CD4-positive, alpha-beta T cell treated with Interleukin-4 for 4 hours (primary cell): Measurements from ENCODE around the gene VPS16.
A peak's percentile ranks its signal among the peaks of the same experiment; 100 is the strongest.

Source experiments
- DNase-seq: peaks from one replicate; pipeline ENCODE4 v3.0.0-alpha.2; 2020

VPS16 gene

DNA sequence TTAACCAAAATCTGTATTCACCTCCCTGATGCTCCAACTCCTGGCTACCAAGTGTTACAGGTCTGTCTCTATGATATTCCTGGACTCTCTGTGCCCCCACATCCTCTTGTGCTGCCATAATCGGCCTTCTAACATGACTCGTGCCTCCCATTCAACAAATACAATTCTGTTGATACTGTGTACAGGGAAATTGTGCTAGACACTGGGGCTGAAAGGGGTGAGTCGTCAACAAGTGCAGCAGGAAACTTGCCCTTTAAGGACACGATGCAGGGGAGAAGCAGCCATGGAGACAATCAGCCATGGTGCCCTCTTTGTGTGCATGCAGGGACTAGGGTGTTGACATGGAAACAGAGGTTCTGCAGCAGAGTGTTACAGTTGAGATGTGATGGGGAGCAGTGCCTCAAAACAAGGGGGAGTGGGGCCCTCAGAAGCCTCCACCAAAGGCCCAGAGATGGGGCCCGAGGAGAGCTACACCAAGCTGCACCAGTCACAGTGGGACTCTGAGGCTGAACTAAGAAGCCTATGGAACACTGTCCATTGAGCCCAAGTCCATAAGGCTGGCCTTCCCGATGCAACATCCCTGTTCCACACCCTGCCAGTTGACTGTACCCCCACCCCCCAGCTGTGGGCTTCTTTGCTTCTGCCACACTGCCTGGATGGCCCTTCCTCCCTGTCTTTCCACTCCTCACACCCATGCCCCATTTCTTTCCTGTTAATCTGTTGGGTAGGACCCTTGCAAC, 3.2 kb upstream of the VPS16 start:
- DNase-seq, result no peak

GRCh38 chr20:2838170-2838797, 2.3 kb upstream of the VPS16 start:
- no peak for DNase-seq

GRCh38 chr20:2838847-2839671, 1.5 kb upstream of the VPS16 start:
- no peak for DNase-seq

DNA sequence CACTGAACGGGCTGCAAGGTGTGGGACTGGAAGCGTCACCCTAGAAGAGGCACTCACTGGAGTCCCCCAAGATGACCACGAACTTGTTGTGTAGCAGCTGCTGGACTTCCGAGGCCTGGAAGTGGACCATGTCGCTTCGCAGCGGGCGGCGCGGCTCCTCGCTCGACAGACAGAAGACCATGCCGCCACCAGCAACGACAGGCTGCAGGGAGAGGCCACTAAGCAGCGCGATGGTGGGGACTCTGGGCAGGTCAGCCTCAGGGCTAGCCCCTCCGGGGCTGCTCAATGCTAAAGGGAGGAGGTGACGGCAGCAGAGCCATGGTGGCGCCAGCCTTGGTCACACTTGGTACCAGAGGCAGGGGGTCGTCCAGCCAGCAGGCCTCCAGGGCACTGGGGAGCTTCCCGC, 810 bp upstream of the VPS16 start:
- DNase-seq, result no peak

DNA sequence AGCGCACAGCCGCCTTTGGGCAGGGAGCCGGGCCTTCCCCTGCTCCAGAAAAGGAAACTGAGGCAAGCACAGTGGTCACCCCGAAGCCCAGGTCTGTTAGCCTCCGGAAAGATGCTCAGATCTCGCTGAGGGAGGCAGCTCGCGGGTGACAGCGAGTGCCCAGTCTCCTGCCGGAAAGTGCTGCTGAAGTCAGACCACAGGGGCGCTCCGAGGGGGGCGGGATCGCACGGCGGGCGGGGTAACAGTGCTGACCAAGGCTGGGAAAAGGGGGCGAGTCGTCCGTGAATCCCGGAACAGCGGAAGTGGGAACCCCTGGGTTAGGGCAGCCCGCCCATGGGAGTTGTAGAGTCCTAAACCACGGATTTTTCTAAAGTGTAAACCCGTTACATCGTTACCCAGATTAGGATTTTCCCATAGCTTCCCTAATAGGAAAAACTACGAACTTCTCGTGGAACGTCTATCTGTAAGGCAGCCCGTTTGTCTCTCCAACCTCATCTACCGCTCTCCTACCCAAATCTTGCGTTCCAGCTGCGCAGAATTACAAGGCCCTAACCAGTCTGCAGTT, 504 bp downstream of the VPS16 start:
- DNase-seq, result peak; percentile 12

DNA sequence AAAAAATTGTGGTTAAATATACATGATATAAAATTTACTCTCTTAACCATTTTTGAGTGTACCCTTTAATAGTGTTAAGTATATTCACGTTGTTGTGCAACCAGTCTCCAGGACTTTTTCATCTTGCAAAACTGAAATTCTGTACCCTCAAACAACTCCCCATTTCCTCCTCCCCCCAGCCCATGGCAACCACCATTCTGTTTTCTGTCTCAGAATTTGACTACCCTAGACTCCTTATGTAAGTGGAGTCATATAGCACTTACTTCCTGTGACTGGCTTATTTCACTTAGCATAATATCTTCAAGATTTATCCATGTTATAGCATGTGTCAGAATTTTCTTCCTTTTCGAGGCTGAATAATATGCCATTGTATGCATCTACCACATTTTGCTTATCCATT, 5.1 kb downstream of the VPS16 start:
- no peak for DNase-seq

GRCh38 chr20:2846698-2847097, 6.2 kb downstream of the VPS16 start:
- no peak for DNase-seq

- no peak for DNase-seq
Measured at GRCh38 chr20:2847802-2848201, 7.3 kb downstream of the VPS16 start.

DNA sequence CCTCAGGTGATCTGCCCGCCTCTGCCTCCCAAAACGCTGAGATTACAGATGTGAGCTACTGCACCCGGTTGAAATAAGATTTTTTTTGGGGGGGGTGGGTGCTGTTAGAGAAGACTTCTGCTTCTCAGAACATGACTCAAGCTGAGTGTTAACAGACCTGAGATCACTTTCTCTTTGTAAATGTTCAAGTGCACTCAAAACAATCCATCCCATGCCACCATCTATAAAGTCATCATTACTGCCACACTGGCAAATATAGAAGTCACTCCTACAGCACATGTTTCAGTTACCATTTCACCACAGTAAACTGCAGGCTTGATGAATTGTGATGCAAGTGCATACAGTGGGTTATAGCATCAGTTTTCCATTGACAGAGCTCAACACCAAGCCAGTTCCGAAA, 9.0 kb downstream of the VPS16 start:
- no peak for DNase-seq

GRCh38 chr20:2851086-2851485, 10.5 kb downstream of the VPS16 start:
- DNase-seq, result no peak

DNA sequence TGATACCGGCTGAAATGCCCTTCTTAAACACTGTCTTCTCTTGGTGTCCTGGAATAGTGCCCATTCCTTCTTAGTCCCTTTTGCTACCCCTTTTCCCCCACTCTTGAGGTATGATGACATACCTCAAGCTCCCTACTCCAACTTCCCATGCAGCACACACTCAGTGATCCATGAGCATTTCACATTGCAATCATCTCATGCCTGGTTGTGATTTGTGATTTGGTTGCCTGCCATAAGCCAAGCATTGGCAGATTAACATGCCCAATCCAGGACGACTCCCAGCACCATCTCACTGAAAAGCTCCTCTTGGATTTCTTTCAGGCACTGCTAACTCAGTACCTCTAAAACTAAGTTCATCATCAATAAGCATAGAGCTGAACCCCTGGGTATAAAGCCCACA, 18.0 kb downstream of the VPS16 start:
- DNase-seq, result no peak

DNA sequence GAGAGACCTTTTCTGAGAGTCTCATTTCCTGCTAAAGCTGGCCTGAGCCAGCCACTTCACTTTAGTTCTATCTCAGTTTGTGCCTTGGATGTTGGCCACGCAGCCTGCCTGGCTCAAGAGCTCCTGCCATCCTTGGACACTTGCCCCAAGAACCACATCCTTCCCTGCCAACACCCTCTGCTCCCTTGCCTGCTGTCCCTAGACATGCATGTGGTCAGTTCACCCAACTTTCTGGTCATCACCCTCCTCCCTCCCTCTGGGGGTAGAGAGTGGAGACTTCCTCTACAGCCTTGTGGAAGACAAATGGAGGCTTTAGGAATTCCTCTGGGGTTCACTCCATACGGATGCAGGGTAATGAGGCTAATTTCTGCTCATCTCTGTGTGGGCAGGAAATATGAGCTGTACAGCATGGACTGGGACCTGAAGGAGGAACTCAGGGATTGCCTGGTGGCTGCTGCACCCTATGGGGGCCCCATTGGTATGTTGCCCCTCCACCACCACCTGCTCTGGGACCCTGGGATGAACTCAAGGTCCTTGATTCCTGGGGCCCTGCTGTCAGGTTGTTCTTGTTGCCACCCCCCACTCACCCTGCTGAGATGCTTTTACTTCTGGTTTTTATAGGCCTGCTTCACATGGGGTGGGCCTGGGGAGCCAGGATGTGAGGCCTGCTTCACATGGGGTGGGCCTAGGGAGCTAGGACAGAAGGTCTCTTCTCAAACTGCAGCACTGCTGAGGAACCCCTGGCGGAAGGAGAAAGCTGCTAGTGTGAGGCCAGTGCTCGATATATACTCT, 19.0 kb downstream of the VPS16 start:
- DNase-seq, result no peak

- DNase-seq, result no peak
Measured at GRCh38 chr20:2864626-2865025, 24.1 kb downstream of the VPS16 start.

GRCh38 chr20:2865101-2865500, 24.6 kb downstream of the VPS16 start:
- DNase-seq, result no peak

DNA sequence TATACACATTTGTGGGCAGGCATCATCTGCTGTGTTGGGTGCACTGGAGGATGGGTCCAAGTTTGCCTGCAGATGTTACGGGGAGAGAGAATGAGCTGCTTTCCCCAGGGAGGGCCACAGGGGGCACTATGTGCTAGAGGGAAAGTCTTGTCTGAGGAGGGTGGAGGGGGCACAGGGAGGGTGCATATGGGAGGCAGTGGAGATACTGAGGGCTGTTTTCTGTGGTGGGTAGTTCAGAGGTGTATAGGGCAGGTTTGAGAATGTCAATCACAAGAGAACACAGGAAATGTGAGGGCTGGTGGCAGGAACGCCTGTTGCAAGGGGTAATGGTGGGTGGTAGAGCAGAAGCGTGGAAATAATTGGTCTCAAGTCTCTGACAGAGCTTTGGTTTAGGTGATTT, 25.1 kb downstream of the VPS16 start:
- DNase-seq, result peak; percentile 36

- no peak for DNase-seq
Measured at GRCh38 chr20:2866236-2866635, 25.7 kb downstream of the VPS16 start.

GRCh38 chr20:2867081-2867864, 26.7 kb downstream of the VPS16 start:
- no peak for DNase-seq

- DNase-seq, result no peak
Measured at GRCh38 chr20:2869381-2869780, 28.8 kb downstream of the VPS16 start.

DNA sequence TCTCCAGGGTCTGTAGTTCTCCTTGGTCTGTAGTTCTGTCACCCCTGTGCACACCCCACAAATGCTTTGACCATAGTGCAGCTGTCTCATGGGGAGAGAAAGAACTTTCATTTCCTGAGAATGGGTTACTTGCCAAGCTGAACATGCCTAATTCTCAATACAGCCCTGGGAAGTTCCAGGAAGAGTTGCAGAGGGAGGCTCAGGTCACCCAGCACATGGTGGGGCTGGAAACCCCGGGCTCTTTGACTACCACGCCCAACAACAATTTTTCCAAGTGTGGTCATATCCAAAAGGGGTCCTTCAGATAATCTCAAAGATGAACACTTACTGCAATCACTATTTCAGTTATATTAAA, 30.5 kb downstream of the VPS16 start:
- DNase-seq, result no peak

GRCh38 chr20:2871661-2872458, 31.3 kb downstream of the VPS16 start:
- DNase-seq, result no peak

DNA sequence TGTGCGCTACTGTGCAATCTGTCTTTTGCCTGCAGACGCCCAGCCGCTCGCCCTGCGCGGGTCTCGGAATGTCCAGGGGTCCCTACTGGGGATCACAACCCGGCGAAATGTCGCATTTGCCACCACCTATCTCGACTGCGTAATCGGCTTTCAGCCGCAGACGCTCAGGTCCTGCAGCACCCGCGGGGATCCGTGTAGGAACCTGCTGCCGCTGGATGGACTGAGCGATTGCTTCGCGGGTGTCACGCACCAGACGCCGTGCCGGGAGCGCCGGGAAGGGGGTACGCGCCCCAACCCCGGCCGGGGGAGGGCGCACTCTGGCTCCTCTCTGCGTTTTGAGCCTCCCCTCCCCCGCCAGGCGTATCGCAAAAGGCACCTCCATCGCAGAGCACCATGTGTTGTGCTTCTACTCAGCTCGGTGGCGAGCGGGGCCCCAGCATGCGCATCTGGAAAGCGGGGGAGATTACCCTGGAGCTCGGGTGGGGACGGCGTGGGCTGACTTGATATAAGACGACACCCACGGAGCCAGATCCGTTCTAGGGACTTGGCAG, 32.0 kb downstream of the VPS16 start:
- DNase-seq, result peak; percentile 64
